H1 (cell line): Measurements from ENCODE around the gene ZNRF2.
"Not testable (repeated sequence)": the region's sequence is repeated elsewhere in the genome, so short reads cannot be mapped to it uniquely, and the experiment has no call there.

Experiments
- ATF2 ChIP-seq: IDR thresholded peaks from 2 replicates; pipeline ENCODE4 v1.6.1; 2012; ENCODE audit warnings: low read length, inconsistent platforms
- CREB1 ChIP-seq: IDR thresholded peaks from 2 replicates; pipeline ENCODE4 v1.6.1; 2012; ENCODE audit warnings: inconsistent platforms
- CTCF ChIP-seq, 3 experiments: IDR thresholded peaks; 1 replicate in 2 of 3; 2 replicates in 1 of 3; pipeline versions ENCODE4 v1.5.1 to v1.6.1; 2011; ENCODE audit warnings: low read length in 3 of 3, mild to moderate bottlenecking in 3 of 3, inconsistent platforms in 2 of 3, low read depth in 1 of 3, moderate library complexity in 1 of 3; ENCODE audit not compliant: insufficient read depth in 1 of 3; ENCODE audit errors: control extremely low read depth in 1 of 3
- GABPA ChIP-seq: IDR thresholded peaks from 2 replicates; pipeline ENCODE4 v1.6.1; 2011; ENCODE audit warnings: mild to moderate bottlenecking, low read length, moderate library complexity, borderline replicate concordance; ENCODE audit not compliant: insufficient read depth
- KDM1A ChIP-seq: fragments of 200-600, 300-600 bp; sonication (generic); IDR thresholded peaks from 2 replicates; pipeline ENCODE4 v1.7.1; 2016; ENCODE audit warnings: mild to moderate bottlenecking, low read length, borderline replicate concordance
- NANOG ChIP-seq: IDR thresholded peaks from 2 replicates; pipeline ENCODE4 v1.6.1; 2011; ENCODE audit warnings: low read length, low read depth, mild to moderate bottlenecking, inconsistent platforms; ENCODE audit not compliant: insufficient read depth, poor library complexity, severe bottlenecking
- RBBP5 ChIP-seq: IDR thresholded peaks from 2 replicates; pipeline ENCODE4 v1.7.1; 2012; ENCODE audit warnings: low read depth, mild to moderate bottlenecking, inconsistent platforms, low read length, moderate library complexity, borderline replicate concordance

- TF ChIP-seq CTCF (IDR thresholded peaks at IDR 0.05; ENCODE audit: control extremely low read depth in 1 of 3, insufficient read depth in 1 of 3, low read depth in 1 of 3, low read length in 3 of 3); KDM1A; RBBP5; CREB1; GABPA; ATF2; NANOG: not testable (repeated sequence)
Measured at GRCh38 chr7:30290317-30290716, 5.9 kb downstream of the ZNRF2 start.
